Measurements from ENCODE around the gene ZDHHC7.

DNA sequence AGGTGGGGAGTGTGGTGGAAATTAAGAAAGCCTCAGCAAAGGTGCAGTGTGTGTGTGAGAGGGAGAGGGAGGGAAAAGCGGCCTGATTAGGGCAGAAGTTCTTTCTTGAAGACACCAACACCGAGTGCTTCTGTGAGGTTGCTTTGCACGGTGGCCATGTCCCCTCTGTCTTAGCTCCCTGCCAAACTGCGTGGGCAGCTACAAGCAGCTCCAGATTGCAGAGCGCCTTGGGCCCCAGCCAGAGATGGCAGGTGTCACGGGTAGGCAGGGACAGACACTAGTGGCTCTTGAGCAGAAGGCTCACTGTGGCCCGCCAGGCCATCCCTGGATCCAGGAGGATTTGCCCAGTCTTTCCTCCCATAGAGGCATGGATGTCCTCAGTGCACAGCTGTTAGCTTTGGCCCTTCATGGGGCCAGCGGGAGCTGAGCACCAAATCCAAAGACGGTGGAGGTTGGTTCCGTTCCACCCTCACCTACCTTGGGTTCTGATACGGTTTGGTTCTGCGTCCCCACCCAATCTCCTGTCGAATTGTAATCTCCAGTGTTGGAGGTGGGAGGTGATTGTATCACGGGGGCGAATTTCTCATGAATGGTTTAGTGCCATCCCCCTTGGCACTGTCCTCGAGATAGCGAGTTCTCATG is 37.7 kb upstream of the ZDHHC7 start:
- TF ChIP-seq, protein P1, sequence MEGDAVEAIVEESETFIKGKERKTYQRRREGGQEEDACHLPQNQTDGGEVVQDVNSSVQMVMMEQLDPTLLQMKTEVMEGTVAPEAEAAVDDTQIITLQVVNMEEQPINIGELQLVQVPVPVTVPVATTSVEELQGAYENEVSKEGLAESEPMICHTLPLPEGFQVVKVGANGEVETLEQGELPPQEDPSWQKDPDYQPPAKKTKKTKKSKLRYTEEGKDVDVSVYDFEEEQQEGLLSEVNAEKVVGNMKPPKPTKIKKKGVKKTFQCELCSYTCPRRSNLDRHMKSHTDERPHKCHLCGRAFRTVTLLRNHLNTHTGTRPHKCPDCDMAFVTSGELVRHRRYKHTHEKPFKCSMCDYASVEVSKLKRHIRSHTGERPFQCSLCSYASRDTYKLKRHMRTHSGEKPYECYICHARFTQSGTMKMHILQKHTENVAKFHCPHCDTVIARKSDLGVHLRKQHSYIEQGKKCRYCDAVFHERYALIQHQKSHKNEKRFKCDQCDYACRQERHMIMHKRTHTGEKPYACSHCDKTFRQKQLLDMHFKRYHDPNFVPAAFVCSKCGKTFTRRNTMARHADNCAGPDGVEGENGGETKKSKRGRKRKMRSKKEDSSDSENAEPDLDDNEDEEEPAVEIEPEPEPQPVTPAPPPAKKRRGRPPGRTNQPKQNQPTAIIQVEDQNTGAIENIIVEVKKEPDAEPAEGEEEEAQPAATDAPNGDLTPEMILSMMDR (IDR thresholded peaks at IDR 0.05; ENCODE audit: low read depth, low read length, missing input control), result no peak
- TF ChIP-seq SP1 (IDR thresholded peaks at IDR 0.05), result no peak
- no peak for TF ChIP-seq TAF1 (conservative IDR thresholded peaks at IDR 0.05)
- no peak for TF ChIP-seq EGR1 (IDR thresholded peaks at IDR 0.05; ENCODE audit: low read depth in 2 of 2)
- no peak for TF ChIP-seq RAD21 (IDR thresholded peaks at IDR 0.05)
- TF ChIP-seq, protein P2, sequence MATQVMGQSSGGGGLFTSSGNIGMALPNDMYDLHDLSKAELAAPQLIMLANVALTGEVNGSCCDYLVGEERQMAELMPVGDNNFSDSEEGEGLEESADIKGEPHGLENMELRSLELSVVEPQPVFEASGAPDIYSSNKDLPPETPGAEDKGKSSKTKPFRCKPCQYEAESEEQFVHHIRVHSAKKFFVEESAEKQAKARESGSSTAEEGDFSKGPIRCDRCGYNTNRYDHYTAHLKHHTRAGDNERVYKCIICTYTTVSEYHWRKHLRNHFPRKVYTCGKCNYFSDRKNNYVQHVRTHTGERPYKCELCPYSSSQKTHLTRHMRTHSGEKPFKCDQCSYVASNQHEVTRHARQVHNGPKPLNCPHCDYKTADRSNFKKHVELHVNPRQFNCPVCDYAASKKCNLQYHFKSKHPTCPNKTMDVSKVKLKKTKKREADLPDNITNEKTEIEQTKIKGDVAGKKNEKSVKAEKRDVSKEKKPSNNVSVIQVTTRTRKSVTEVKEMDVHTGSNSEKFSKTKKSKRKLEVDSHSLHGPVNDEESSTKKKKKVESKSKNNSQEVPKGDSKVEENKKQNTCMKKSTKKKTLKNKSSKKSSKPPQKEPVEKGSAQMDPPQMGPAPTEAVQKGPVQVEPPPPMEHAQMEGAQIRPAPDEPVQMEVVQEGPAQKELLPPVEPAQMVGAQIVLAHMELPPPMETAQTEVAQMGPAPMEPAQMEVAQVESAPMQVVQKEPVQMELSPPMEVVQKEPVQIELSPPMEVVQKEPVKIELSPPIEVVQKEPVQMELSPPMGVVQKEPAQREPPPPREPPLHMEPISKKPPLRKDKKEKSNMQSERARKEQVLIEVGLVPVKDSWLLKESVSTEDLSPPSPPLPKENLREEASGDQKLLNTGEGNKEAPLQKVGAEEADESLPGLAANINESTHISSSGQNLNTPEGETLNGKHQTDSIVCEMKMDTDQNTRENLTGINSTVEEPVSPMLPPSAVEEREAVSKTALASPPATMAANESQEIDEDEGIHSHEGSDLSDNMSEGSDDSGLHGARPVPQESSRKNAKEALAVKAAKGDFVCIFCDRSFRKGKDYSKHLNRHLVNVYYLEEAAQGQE (IDR thresholded peaks at IDR 0.05), result no peak
- TF ChIP-seq YY1 (IDR thresholded peaks at IDR 0.05), result no peak

All from liver (tissue), 3 donors.